Thyroid gland (tissue), 4 donors: ENCODE data around the gene TMEM79. TPM values are rescaled to one million over a fixed set of nuclear protein-coding genes. Genes with fewer than 3 reads are reported as not detected.

ENCODE experiments used
- DNase-seq, 2 donors: peaks; one replicate each; pipeline ENCODE4 v3.0.0-alpha.2; 2019
- H3K27ac ChIP-seq, 3 donors: fragments of 200-600 bp; sonication (generic); 1 replicate in 2 of 3; 2 replicates in 1 of 3; pipeline ENCODE4 v1.5.1; 2016 to 2019; ENCODE audit warnings: mild to moderate bottlenecking in 1 of 3, moderate library complexity in 1 of 3
- H3K27me3 ChIP-seq: fragments of 200-600 bp; sonication (generic); one replicate; pipeline ENCODE4 v1.5.1; 2019
- H3K36me3 ChIP-seq, 2 donors: fragments of 200-600 bp; sonication (generic); one replicate each; pipeline ENCODE4 v1.5.1; 2016 to 2019
- H3K4me1 ChIP-seq, 2 donors: fragments of 200-600 bp; sonication (generic); one replicate each; pipeline ENCODE4 v1.5.1; 2017 to 2019
- H3K4me3 ChIP-seq, 3 donors: fragments of 200-600 bp; sonication (generic); replicated peaks in 1 of 3; 1 replicate in 2 of 3; 2 replicates in 1 of 3; pipeline ENCODE4 v1.5.1; 2016; ENCODE audit warnings: mild to moderate bottlenecking in 1 of 3
- H3K9me3 ChIP-seq: fragments of 200-600 bp; sonication (generic); one replicate; pipeline ENCODE4 v1.5.1; 2017
- POLR2A ChIP-seq, 2 donors: fragments of 450-650 bp; IDR thresholded peaks; one replicate each; pipeline ENCODE4 v1.6.1; 2017; ENCODE audit warnings: antibody characterized with exemption in 2 of 2, mild to moderate bottlenecking in 2 of 2, moderate library complexity in 1 of 2
- WGBS, 2 donors: methylation state at CpG; one replicate each; pipeline ENCODE4 v1.1.5; 2017; 5-methylcytosine and 5-hydroxymethylcytosine counted together
- intact Hi-C: fragments of 100-400 bp; cut with DNase I; formaldehyde crosslinking; loops from one replicate; pipeline ENCODE4 v1.15.1; 2023
- total RNA-seq, 4 donors: library from RNA; depleted of rRNA; stranded (reverse); fragments of >200 nt; gene quantifications; one replicate each; pipeline ENCODE4 v1.2.3, GENCODE V29; 2016
- TF ChIP-seq, protein P1 (sequence below), 6 experiments: fragments of 200-600 bp in 3 of 6; fragments of 450-650 bp in 3 of 6; sonication (generic) in 3 of 6; IDR thresholded peaks; one replicate each; pipeline ENCODE4 v1.5.1; 2016 to 2019; ENCODE audit warnings: antibody characterized with exemption in 6 of 6, mild to moderate bottlenecking in 2 of 6, inconsistent platforms in 1 of 6, moderate library complexity in 1 of 6

Gene TMEM79
- total RNA-seq, 4 donors from 2014 or later, result 0.96 to 2.2 (median 1.7) TPM

DNA sequence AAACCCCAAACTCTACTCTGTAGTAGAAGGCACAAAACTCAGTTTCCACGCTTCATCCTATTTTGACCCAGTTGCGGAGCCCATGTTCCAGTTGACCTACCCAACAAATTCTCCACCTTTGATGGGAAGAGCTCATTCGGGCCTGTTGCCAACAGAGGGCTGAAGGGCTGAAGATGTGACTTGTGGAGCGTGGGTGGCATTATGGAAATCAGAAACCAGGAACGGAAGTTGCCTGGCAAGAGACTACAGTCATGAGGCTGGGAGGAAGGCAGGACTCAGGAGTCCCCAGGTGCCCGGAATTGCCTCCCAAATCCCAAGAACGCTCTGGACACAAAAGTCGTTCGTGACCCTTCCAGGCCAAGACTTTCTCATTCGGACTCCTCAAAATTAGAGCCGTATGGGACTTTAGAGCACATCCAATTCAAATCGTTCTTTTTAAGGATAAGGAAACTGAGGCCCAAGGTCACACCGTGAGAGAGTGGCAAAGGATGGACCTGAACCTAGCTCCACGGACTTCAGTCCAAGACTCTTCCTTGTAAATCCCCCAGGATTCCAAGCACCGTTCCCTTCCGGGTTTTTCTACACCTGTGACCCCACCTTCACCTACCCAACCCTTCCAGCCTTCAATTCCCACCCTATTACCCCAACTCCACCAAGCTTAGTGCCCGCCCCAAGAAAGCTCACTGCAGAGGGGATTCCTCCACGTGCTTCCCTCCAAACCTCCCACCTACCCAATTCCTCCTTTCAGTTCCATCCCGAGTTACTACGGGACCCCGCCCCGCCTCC is 2.2 kb upstream of the TMEM79 start:
- no peaks in the 10 kb centered on the region for H3K9me3 ChIP-seq
- peaks cover 16 to 18% of the 10 kb centered on the region in 2 donors for H3K36me3 ChIP-seq
- peak; percentile 24 to 30 for DNase-seq
- 6 to 10% methylated on average over 22 of the region's 22 CpGs for WGBS, 2 donors
- H3K27me3 ChIP-seq, result no peaks in the 10 kb centered on the region
- H3K27ac ChIP-seq, result peak overlapping the region in 2 of 3 donors; percentile 64 to 90
- H3K4me3 ChIP-seq, result peak overlapping the region; percentile 33 to 94 (median 61)
- TF ChIP-seq, protein P1, sequence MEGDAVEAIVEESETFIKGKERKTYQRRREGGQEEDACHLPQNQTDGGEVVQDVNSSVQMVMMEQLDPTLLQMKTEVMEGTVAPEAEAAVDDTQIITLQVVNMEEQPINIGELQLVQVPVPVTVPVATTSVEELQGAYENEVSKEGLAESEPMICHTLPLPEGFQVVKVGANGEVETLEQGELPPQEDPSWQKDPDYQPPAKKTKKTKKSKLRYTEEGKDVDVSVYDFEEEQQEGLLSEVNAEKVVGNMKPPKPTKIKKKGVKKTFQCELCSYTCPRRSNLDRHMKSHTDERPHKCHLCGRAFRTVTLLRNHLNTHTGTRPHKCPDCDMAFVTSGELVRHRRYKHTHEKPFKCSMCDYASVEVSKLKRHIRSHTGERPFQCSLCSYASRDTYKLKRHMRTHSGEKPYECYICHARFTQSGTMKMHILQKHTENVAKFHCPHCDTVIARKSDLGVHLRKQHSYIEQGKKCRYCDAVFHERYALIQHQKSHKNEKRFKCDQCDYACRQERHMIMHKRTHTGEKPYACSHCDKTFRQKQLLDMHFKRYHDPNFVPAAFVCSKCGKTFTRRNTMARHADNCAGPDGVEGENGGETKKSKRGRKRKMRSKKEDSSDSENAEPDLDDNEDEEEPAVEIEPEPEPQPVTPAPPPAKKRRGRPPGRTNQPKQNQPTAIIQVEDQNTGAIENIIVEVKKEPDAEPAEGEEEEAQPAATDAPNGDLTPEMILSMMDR (IDR thresholded peaks at IDR 0.05), result no peak
- no peak for TF ChIP-seq POLR2A (IDR thresholded peaks at IDR 0.05)
- peaks cover 16 to 21% of the 10 kb centered on the region in 2 donors for H3K4me1 ChIP-seq
- intact Hi-C loops, result no loop called here

DNA sequence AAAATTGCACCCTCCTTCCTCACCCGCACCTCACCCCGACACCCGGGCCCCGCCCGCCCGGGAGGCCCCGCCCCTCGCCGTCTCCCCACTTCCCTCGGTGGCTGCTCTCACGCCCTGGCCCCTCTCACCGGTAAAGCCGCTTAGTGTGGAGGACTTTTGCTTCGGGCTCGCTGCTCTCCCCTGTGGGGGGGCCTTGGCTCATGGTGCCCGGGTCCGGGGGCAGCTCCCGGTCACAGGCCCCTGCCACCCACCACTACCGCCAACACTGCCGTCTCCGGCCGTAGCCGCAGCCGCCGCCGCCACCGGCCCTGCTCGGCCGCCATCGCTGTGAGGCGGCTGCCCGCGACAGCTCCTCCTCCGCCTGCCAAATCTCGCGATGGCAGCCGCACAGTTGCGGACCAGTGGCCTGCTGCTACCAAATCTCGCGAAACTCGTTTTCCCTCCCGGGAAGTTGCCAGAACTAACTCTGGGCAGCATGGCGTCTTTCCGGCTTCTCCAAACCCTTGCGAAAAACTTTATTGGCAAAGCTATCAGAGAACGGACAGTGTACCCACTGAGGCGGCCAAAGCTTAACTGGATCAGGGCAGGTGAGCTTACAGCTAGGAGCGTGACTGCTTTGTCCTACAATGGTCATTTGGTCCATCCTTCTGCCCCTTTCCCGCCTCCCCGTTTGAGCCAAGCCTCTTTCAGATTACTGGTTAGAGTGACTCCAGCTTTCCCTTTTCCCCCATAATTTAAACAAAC is 1.5 kb upstream of the TMEM79 start, which contains the start of gene SMG5:
Gene SMG5 (minus strand): TSS at position 347 of the 744 bp plus-strand sequence. CDS start 145 bp downstream, at position 202.
- 0 to 1% methylated on average over 32 to 36 of the region's 50 CpGs for WGBS, 2 donors
- peak within 1 kb of the TSS; percentile 33 to 94 (median 61) for H3K4me3 ChIP-seq
- peaks cover 11% of the 10 kb centered on the region in 2 donors for H3K36me3 ChIP-seq
- peaks cover 16 to 21% of the 10 kb centered on the region in 2 donors for H3K4me1 ChIP-seq
- no peaks in the 10 kb centered on the region for H3K27me3 ChIP-seq
- intact Hi-C loops, result no loop called here
- H3K27ac ChIP-seq, result peak within 1 kb of the TSS; percentile 56 to 90 (median 64)
- peak; percentile 97 for DNase-seq
- TF ChIP-seq, protein P1 (IDR thresholded peaks at IDR 0.05), result no peak
- peak in 1 of 2 donors; percentile 86 for TF ChIP-seq POLR2A (IDR thresholded peaks at IDR 0.05)
- no peaks in the 10 kb centered on the region for H3K9me3 ChIP-seq

DNA sequence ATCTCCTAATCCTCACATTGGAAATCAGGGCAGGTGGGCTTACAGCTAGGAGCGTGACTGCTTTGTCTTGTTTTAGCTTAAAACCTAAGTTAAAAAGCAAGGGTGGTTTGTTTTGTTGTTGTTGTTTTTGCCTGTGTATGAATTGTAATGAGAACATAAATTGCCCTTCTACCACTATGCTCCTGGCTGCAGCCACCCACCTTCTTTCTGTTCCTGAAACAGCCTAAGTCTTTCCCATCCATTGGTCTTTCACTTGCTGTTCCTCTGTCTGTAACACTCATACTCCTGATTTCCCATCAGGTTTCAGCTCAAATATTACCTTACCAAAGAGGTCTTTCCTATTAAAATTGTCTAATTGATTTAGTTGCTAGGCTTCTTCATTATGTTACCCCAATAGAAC is 604 bp upstream of the TMEM79 start:
- Histone ChIP-seq H3K4me1 (peaks cover 16 to 21% of the 10 kb centered on the region in 2 donors), H3K36me3 (peaks cover 2 to 4% of the 10 kb centered on the region in 2 donors), H3K27me3 (no peaks in the 10 kb centered on the region), H3K4me3 (peak overlapping the region in 2 of 3 donors; percentile 54 to 94), H3K9me3 (no peaks in the 10 kb centered on the region), H3K27ac (no peak overlapping the region)
- WGBS, 2 donors, result 80 to 88% methylated on average over 1 of the region's 1 CpG
- DNase-seq, result no peak
- no peak for TF ChIP-seq POLR2A (IDR thresholded peaks at IDR 0.05)
- TF ChIP-seq, protein P1 (IDR thresholded peaks at IDR 0.05), result no peak
- intact Hi-C loops, result no loop called here

DNA sequence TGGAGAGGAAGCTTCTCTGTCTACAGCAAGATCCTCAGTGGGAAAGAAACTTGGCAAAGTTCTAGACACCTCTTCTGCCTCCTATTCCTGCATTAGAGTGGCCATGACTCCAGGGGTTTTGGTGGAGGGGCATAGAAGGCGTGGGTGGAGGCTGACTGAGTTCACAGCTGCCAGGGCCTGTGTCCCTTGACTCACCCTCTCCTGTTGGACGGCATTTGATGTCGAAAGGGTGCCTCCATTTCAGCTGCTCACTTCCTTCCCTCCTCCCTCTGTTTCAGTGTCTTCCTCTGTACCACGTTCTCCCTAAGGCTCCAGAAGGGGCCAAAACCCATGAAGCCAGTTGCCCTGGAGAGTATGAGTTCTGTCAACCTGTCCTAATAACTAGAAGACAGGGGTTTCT is 632 bp downstream of the TMEM79 start:
- no peak for DNase-seq
- intact Hi-C loops, result no loop called here
- no peak for TF ChIP-seq POLR2A (IDR thresholded peaks at IDR 0.05)
- TF ChIP-seq, protein P1 (IDR thresholded peaks at IDR 0.05), result no peak
- H3K4me1 ChIP-seq, result peaks cover 16 to 21% of the 10 kb centered on the region in 2 donors
- H3K27ac ChIP-seq, result no peak overlapping the region
- no peaks in the 10 kb centered on the region for H3K36me3 ChIP-seq
- H3K9me3 ChIP-seq, result no peaks in the 10 kb centered on the region
- 74 to 77% methylated on average over 4 of the region's 4 CpGs for WGBS, 2 donors
- H3K27me3 ChIP-seq, result no peaks in the 10 kb centered on the region
- H3K4me3 ChIP-seq, result no peak overlapping the region
